Suprapubic skin (tissue), 4 donors: Measurements from ENCODE around the gene ITGA3.

Experiments
- EP300 ChIP-seq: sonication (generic); formaldehyde crosslinking; IDR thresholded peaks from one replicate; pipeline ENCODE4 v1.6.1; 2017; ENCODE audit warnings: antibody characterized with exemption
- POLR2AphosphoS5 ChIP-seq, 3 donors: sonication (generic); formaldehyde crosslinking; IDR thresholded peaks; one replicate each; pipeline ENCODE4 v1.6.1; 2017; ENCODE audit warnings: antibody characterized with exemption in 3 of 3
- TF ChIP-seq, protein P1 (sequence below), 2 donors: fragments of 200-600 bp in 1 of 2; fragments of 450-650 bp in 1 of 2; sonication (generic) in 1 of 2; IDR thresholded peaks; one replicate each; pipeline ENCODE4 v1.5.1; 2016 to 2019; ENCODE audit warnings: antibody characterized with exemption in 2 of 2, mild to moderate bottlenecking in 1 of 2, moderate library complexity in 1 of 2

DNA sequence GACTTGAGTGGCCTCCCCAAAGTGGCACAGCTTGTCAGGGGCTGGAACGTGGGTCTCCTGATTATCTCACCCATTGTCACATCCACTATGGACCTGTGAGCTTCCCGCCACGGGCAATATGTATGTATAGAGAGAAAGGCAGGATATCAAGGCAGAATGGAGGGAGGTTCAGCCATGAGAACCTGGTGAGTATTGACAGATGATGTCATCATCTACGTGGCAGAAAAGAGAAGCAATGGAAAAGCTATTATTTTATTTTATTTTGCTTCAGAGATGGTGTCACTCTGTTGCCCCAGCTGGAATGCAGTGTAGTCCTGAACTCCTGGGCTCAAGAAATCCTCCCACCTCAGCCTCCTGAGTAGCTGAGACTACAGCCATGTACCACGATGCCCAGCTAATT, 25.8 kb downstream of the ITGA3 start:
- TF ChIP-seq POLR2AphosphoS5 (IDR thresholded peaks at IDR 0.05) (no peak), EP300 (no peak)
- TF ChIP-seq, protein P1, sequence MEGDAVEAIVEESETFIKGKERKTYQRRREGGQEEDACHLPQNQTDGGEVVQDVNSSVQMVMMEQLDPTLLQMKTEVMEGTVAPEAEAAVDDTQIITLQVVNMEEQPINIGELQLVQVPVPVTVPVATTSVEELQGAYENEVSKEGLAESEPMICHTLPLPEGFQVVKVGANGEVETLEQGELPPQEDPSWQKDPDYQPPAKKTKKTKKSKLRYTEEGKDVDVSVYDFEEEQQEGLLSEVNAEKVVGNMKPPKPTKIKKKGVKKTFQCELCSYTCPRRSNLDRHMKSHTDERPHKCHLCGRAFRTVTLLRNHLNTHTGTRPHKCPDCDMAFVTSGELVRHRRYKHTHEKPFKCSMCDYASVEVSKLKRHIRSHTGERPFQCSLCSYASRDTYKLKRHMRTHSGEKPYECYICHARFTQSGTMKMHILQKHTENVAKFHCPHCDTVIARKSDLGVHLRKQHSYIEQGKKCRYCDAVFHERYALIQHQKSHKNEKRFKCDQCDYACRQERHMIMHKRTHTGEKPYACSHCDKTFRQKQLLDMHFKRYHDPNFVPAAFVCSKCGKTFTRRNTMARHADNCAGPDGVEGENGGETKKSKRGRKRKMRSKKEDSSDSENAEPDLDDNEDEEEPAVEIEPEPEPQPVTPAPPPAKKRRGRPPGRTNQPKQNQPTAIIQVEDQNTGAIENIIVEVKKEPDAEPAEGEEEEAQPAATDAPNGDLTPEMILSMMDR (IDR thresholded peaks at IDR 0.05): no peak
